ENCODE data around the gene RNF31. TPM values are rescaled to one million over a fixed set of nuclear protein-coding genes. Genes with fewer than 3 reads are reported as not detected.

Gene RNF31
- total RNA-seq, 1 experiment from 2014 or later, result 69.6 TPM

DNA sequence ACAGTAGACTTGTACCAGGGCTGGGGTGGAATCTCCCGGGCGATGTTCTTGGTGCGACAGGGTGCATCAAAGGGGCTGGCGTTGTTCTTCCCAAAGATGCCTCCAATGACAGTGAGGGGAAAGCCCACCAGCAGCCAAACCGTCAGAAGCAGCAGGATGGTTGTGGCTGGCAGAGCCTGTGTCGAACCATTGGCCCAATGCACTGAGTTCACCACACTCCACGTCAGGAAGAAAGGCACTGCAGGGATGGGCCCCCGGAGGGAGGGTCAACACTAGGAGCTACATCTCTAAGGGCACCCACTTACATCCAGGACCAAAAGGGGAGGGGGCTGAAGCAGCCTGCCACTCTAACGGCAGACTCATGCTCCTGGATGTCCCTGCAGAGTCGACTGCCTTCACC lies 43.1 kb downstream of the RNF31 start:
- BruUV-seq (replicated peaks), result no TSS peak
- no peak for TF ChIP-seq EZH2phosphoT487 (IDR thresholded peaks at IDR 0.05; ENCODE audit: borderline replicate concordance, low read length)
- TF ChIP-seq EZH2 (IDR thresholded peaks at IDR 0.05; ENCODE audit: low read length, unreplicated experiment), result no peak
- TF ChIP-seq, protein P1, sequence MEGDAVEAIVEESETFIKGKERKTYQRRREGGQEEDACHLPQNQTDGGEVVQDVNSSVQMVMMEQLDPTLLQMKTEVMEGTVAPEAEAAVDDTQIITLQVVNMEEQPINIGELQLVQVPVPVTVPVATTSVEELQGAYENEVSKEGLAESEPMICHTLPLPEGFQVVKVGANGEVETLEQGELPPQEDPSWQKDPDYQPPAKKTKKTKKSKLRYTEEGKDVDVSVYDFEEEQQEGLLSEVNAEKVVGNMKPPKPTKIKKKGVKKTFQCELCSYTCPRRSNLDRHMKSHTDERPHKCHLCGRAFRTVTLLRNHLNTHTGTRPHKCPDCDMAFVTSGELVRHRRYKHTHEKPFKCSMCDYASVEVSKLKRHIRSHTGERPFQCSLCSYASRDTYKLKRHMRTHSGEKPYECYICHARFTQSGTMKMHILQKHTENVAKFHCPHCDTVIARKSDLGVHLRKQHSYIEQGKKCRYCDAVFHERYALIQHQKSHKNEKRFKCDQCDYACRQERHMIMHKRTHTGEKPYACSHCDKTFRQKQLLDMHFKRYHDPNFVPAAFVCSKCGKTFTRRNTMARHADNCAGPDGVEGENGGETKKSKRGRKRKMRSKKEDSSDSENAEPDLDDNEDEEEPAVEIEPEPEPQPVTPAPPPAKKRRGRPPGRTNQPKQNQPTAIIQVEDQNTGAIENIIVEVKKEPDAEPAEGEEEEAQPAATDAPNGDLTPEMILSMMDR (conservative IDR thresholded peaks at IDR 0.05; ENCODE audit: low read depth, low read length), result no peak
- Histone ChIP-seq H3K4me3 (ENCODE audit: low read length) (no peak overlapping the region), H3K4me2 (ENCODE audit: low read length) (no peak overlapping the region), H3K27ac (ENCODE audit: low read length) (no peak overlapping the region), H2AFZ (ENCODE audit: low read length) (no peak overlapping the region), H3K4me1 (ENCODE audit: insufficient read depth, low read length) (peaks cover 17% of the 10 kb centered on the region), H3K36me3 (ENCODE audit: low read depth, low read length) (peaks cover 24% of the 10 kb centered on the region; the same call in 1 of the 2 replicates), H3K9ac (ENCODE audit: low read length) (no peak overlapping the region), H3K27me3 (ENCODE audit: low read length) (no peaks in the 10 kb centered on the region), H4K20me1 (ENCODE audit: low read length) (no peaks in the 10 kb centered on the region), H3K79me2 (ENCODE audit: low read length) (peaks cover 61% of the 10 kb centered on the region), H3K9me3 (ENCODE audit: low read length) (no peaks in the 10 kb centered on the region), H3F3A (ENCODE audit: low read length, unreplicated experiment) (no peaks in the 10 kb centered on the region), H3K9me2 (replicated peaks; ENCODE audit: low read length) (no peaks in the 10 kb centered on the region)
- intact Hi-C loops (cut with micrococcal nuclease), result no loop called here
- no peak for DNase-seq
- POLR2A ChIA-PET (ENCODE audit: unreplicated experiment), result no interaction called here
- no peak for ATAC-seq
- CTCF ChIA-PET, result no interaction called here

- no peaks in the 10 kb centered on the region for H3K9me3 ChIP-seq (ENCODE audit: low read length)
- H3F3A ChIP-seq (ENCODE audit: low read length, unreplicated experiment), result no peaks in the 10 kb centered on the region
- H3K79me2 ChIP-seq (ENCODE audit: low read length), result peaks cover 66% of the 10 kb centered on the region
- H3K9ac ChIP-seq (ENCODE audit: low read length), result no peak overlapping the region
- no peak for ATAC-seq
- no peak overlapping the region for H2AFZ ChIP-seq (ENCODE audit: low read length)
- BruUV-seq (replicated peaks), result no TSS peak
- DNase-seq, result no peak
- H3K4me1 ChIP-seq (ENCODE audit: insufficient read depth, low read length), result peaks cover 10% of the 10 kb centered on the region
- no peak overlapping the region for H3K4me2 ChIP-seq (ENCODE audit: low read length)
- H3K27me3 ChIP-seq (ENCODE audit: low read length), result no peaks in the 10 kb centered on the region
- no peak for TF ChIP-seq EZH2 (IDR thresholded peaks at IDR 0.05; ENCODE audit: low read length, unreplicated experiment)
- TF ChIP-seq EZH2phosphoT487 (IDR thresholded peaks at IDR 0.05; ENCODE audit: borderline replicate concordance, low read length), result no peak
- TF ChIP-seq, protein P1 (conservative IDR thresholded peaks at IDR 0.05; ENCODE audit: low read depth, low read length), result no peak
- ChIA-PET POLR2A (ENCODE audit: unreplicated experiment) (no interaction called here), CTCF (no interaction called here)
- H3K9me2 ChIP-seq (replicated peaks; ENCODE audit: low read length), result no peaks in the 10 kb centered on the region
- intact Hi-C loops (cut with micrococcal nuclease), result no loop called here
- H3K36me3 ChIP-seq (ENCODE audit: low read depth, low read length), result peaks cover 8% of the 10 kb centered on the region; the same call in 1 of the 2 replicates
- H3K4me3 ChIP-seq (ENCODE audit: low read length), result no peak overlapping the region
- no peak overlapping the region for H3K27ac ChIP-seq (ENCODE audit: low read length)
- no peaks in the 10 kb centered on the region for H4K20me1 ChIP-seq (ENCODE audit: low read length)
These were observed 45.6 kb downstream of the RNF31 start for GRCh38 chr14:24192933-24193332.

GRCh38 chr14:24194186-24194872 lies 47.0 kb downstream of the RNF31 start:
- ATAC-seq, result no peak
- H3K4me2 ChIP-seq (ENCODE audit: low read length), result peak overlapping the region; percentile 97
- no peak for DNase-seq
- intact Hi-C loops (cut with micrococcal nuclease), result no loop called here
- H3F3A ChIP-seq (ENCODE audit: low read length, unreplicated experiment), result no peaks in the 10 kb centered on the region
- H3K4me3 ChIP-seq (ENCODE audit: low read length), result peak overlapping the region; percentile 86
- H3K27ac ChIP-seq (ENCODE audit: low read length), result no peak overlapping the region
- no peak for TF ChIP-seq EZH2phosphoT487 (IDR thresholded peaks at IDR 0.05; ENCODE audit: borderline replicate concordance, low read length)
- TF ChIP-seq, protein P1 (conservative IDR thresholded peaks at IDR 0.05; ENCODE audit: low read depth, low read length), result no peak
- TF ChIP-seq EZH2 (IDR thresholded peaks at IDR 0.05; ENCODE audit: low read length, unreplicated experiment), result no peak
- H3K9ac ChIP-seq (ENCODE audit: low read length), result peak overlapping the region; percentile 99; the same call in 1 of the 2 replicates
- H3K36me3 ChIP-seq (ENCODE audit: low read depth, low read length), result peaks cover 8% of the 10 kb centered on the region; the same call in 1 of the 2 replicates
- H3K9me3 ChIP-seq (ENCODE audit: low read length), result no peaks in the 10 kb centered on the region
- peaks cover 9% of the 10 kb centered on the region for H3K4me1 ChIP-seq (ENCODE audit: insufficient read depth, low read length)
- no peaks in the 10 kb centered on the region for H3K27me3 ChIP-seq (ENCODE audit: low read length)
- H3K79me2 ChIP-seq (ENCODE audit: low read length), result peaks cover 59% of the 10 kb centered on the region
- H2AFZ ChIP-seq (ENCODE audit: low read length), result no peak overlapping the region
- POLR2A ChIA-PET (ENCODE audit: unreplicated experiment), result no interaction called here
- TSS peak; percentile 38 for BruUV-seq (replicated peaks)
- no peaks in the 10 kb centered on the region for H4K20me1 ChIP-seq (ENCODE audit: low read length)
- no peaks in the 10 kb centered on the region for H3K9me2 ChIP-seq (replicated peaks; ENCODE audit: low read length)
- CTCF ChIA-PET, result no interaction called here
